HUES64 (cell line): ENCODE data around the gene UNK.
A peak's percentile ranks its signal among the peaks of the same experiment; 100 is the strongest.

Experiments
- H3K27ac ChIP-seq: 2 replicates; pipeline ENCODE4 v1.7.0; 2013; ENCODE audit warnings: low read depth, low read length, inconsistent platforms
- H3K27me3 ChIP-seq: 2 replicates; pipeline ENCODE4 v1.6.1; 2013; ENCODE audit warnings: mild to moderate bottlenecking, low read length; ENCODE audit not compliant: insufficient read depth
- H3K36me3 ChIP-seq: 2 replicates; pipeline ENCODE4 v1.6.1; 2013; ENCODE audit warnings: mild to moderate bottlenecking, low read length; ENCODE audit not compliant: insufficient read depth
- H3K4me1 ChIP-seq: 2 replicates; pipeline ENCODE4 v1.6.1; 2013; ENCODE audit warnings: mild to moderate bottlenecking, low read length, moderate library complexity; ENCODE audit not compliant: insufficient read depth
- H3K4me3 ChIP-seq: 2 replicates; pipeline ENCODE4 v1.5.1; 2013; ENCODE audit warnings: mild to moderate bottlenecking, low read length, moderate library complexity
- H3K9ac ChIP-seq: 2 replicates; pipeline ENCODE4 v1.6.1; 2013; ENCODE audit warnings: mild to moderate bottlenecking, low read depth, low read length
- H3K9me3 ChIP-seq: 2 replicates; pipeline ENCODE4 v1.6.1; 2013; ENCODE audit warnings: low read depth, low read length; ENCODE audit not compliant: insufficient read depth
- WGBS: fragments of 150-250, 120-280 bp; methylation state at CpG from one replicate; pipeline ENCODE4 v1.1.7; 2013; ENCODE audit warnings: missing lambda C conversion rate; 5-methylcytosine and 5-hydroxymethylcytosine counted together

Gene UNK

DNA sequence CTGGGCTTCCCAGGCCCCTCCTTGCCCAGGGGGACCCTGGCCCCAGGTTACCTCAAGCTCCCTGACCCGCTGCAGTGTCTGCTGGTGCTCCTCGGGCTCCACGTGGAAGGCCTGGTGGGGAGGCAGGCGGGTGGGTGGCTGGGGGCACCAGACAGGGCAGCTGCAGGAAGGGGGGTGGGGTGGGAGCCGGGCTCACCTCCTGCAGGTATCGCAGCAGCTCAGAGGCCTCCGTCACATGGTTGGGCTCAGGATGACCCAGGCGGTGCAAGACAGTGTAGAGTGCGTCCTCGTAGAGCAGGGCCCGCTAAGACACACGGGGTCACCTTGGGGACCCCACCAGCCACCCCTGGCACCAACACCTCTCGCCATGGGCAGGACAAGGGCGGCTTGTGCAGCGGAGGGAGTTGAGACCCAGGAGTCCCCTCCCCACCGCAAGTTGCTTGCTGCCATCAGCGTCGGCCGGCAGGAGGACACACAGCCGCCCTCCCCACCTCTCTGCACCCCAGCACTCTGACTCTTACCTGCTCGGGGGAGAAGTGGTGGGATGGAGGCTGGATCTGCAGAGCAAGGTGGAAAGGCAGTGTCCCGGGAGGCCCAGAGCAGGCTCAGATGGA lies 58.5 kb downstream of the UNK start:
- H3K27me3 ChIP-seq: no peaks in the 10 kb centered on the region
- H3K36me3 ChIP-seq: peaks cover 18% of the 10 kb centered on the region
- no peaks in the 10 kb centered on the region for H3K4me1 ChIP-seq
- 89% methylated on average over 22 of the region's 22 CpGs for WGBS
- no peaks in the 10 kb centered on the region for H3K9me3 ChIP-seq
- no peak overlapping the region for H3K27ac ChIP-seq
- no peak overlapping the region for H3K4me3 ChIP-seq
- H3K9ac ChIP-seq: no peak overlapping the region

DNA sequence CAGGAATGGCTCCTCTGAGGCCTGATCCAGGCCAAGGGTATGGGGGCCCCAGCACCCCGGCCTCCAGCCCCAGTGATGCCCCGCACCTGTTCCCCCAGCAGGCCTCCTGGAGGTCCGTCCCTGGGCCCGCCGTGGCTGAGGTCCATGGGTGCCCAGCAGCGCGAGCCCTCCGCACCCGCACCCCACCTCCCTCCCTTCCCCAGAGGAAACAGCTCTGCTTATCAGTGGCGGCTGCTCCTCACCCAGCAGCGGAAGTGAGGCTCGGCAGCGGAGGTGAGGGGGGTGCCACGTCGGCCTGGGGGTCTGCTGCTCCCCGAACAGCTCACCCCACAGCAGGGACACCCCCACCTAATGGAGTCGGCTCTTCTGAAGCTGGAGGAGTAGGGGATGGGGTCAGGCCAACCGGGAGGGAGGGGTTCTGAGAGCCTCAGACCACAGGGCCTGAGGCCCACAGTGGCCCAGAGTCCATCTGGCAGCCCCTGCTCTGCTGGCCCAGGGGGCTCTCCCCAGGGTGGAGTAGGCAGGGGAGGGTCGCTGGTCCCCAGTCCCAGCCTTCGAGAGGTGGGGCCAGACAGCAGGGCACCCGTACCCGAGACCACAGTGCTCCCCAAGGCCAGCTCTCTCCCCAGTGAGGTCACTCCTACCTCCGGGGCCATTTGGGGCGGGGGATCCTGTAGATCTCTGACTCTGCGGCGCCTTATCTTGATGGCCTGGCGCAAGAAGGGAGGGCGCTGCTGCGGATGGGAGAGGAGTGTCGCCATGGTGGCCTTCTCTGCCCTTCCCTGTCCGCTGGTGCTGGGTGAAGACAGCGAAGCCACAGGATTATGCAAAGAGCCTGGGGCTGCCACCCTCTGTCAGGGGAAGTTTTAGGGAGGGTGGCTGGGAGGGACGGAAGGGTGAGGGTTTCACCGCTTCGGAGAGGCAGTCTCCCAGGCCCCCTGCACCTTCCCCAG lies 59.2 kb downstream of the UNK start, which contains the start of gene UNC13D:
UNC13D (minus strand) TSS at position 828 of the 953 bp plus-strand sequence; CDS start at position 761, 67 bp downstream.
- Histone ChIP-seq H3K27ac (peak within 1 kb of the TSS; percentile 54; the same call in 1 of the 2 replicates), H3K9me3 (no peaks in the 10 kb centered on the region), H3K4me1 (no peaks in the 10 kb centered on the region), H3K36me3 (peaks cover 24% of the 10 kb centered on the region), H3K4me3 (no peak within 1 kb of the TSS), H3K9ac (no peak within 1 kb of the TSS), H3K27me3 (no peaks in the 10 kb centered on the region)
- 88% methylated on average over 33 of the region's 35 CpGs for WGBS

DNA sequence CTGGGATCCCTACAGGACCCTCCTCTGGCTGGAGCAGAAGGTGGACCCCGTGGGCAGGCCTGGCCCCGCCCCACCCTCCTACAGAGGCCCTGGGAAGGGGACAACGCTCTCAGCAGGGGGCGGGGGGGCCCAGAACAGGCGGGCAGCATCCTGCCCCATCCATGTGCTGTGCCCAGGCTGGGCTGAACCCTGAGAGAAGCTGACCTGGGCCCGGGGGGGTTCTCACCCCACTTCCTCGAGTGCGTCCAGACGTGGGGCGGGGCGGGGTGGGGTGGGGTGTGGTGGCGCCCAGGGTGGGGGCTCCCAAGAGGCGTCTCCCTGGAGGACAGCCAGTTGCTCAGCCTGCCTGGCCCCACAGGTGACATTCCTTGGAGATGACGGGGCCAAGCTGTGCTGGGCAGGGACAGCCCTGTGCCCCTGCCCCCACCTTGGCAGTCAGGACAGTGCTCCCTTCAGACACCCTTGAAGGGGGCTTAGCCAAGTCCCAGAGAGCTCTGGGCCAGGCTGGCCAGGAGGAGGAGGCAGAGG lies 60.0 kb downstream of the UNK start:
- H3K27me3 ChIP-seq: no peaks in the 10 kb centered on the region
- H3K36me3 ChIP-seq: peaks cover 31% of the 10 kb centered on the region
- H3K4me1 ChIP-seq: no peaks in the 10 kb centered on the region
- peak overlapping the region; percentile 54; the same call in 1 of the 2 replicates for H3K27ac ChIP-seq
- H3K9me3 ChIP-seq: no peaks in the 10 kb centered on the region
- H3K9ac ChIP-seq: no peak overlapping the region
- WGBS: 59% methylated on average over 13 of the region's 14 CpGs
- H3K4me3 ChIP-seq: no peak overlapping the region

DNA sequence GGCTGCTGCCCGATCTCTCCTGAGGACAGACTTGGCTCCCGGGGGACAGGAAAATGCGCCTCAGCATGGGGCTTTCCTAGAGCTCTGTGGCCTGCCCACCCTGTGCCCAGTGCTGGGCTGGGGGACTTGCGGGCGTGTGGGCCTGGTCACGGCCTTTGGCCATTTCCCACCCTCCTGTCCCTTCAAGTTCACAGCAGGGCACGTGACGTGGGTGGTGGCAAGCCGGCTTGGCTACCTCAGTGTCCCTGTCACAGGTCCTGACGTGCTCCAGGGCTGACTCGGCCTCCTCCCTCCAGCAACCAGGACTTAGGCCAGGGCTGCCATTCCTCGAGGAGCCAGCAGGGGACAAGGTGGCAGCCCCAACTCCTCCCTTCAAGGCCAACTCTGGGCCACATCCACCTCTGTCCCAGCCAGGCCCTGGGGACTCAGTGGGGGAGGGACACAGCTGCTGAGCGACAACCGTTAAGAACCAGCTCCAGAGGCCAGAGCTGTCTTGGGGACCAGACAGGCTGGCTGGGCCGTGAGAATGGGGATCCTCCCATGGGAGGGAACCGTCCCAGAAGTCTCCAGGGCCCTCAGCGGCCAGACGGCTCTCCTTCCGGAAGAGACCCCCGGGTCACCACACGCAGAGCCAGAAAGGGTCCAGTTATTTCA lies 60.6 kb downstream of the UNK start:
- H3K4me3 ChIP-seq: no peak overlapping the region
- H3K9me3 ChIP-seq: no peaks in the 10 kb centered on the region
- no peak overlapping the region for H3K9ac ChIP-seq
- no peaks in the 10 kb centered on the region for H3K4me1 ChIP-seq
- peak overlapping the region; percentile 54; the same call in 1 of the 2 replicates for H3K27ac ChIP-seq
- peaks cover 35% of the 10 kb centered on the region for H3K36me3 ChIP-seq
- 49% methylated on average over 21 of the region's 21 CpGs for WGBS
- H3K27me3 ChIP-seq: no peaks in the 10 kb centered on the region

DNA sequence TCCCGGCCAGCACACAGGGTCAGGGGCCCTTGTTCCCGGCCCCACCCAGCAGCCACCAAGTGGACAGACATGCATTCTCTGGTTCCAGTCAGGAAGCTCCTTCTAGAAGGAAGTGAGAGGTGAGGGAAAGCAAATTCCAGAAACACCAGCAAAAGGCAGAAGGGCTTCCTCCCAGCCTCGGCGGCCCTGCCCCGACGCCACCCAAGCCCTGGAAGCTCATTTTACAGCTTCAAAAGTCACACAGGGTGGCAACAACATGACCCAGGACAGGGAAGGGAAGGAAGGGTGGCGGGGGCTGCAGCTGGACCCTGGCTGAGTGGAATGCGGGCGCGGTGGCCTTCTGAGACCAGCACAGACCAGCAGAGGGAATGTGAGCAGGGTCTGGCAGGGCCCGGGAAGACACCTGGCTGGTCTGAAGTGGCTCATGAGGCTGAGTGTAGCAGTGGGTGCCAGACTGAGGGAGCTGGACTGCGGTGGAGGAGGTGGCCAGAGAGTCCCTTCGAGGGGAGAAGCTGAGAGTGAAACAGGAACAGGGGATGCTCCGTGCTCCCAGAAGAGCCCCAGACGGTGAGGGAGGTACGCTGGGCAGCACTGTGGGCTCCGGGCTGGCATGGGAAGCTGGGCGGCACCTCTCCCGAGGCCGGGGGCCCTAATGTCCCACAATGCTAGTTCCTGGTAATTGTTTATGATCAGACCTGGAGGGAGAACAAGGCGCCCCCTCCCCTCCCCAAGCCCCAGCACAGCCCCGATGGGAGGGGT lies 61.5 kb downstream of the UNK start:
- no peaks in the 10 kb centered on the region for H3K4me1 ChIP-seq
- WGBS: 92% methylated on average over 22 of the region's 22 CpGs
- H3K9ac ChIP-seq: no peak overlapping the region
- no peak overlapping the region for H3K4me3 ChIP-seq
- H3K27ac ChIP-seq: no peak overlapping the region
- H3K9me3 ChIP-seq: no peaks in the 10 kb centered on the region
- no peaks in the 10 kb centered on the region for H3K27me3 ChIP-seq
- H3K36me3 ChIP-seq: peaks cover 43% of the 10 kb centered on the region

DNA sequence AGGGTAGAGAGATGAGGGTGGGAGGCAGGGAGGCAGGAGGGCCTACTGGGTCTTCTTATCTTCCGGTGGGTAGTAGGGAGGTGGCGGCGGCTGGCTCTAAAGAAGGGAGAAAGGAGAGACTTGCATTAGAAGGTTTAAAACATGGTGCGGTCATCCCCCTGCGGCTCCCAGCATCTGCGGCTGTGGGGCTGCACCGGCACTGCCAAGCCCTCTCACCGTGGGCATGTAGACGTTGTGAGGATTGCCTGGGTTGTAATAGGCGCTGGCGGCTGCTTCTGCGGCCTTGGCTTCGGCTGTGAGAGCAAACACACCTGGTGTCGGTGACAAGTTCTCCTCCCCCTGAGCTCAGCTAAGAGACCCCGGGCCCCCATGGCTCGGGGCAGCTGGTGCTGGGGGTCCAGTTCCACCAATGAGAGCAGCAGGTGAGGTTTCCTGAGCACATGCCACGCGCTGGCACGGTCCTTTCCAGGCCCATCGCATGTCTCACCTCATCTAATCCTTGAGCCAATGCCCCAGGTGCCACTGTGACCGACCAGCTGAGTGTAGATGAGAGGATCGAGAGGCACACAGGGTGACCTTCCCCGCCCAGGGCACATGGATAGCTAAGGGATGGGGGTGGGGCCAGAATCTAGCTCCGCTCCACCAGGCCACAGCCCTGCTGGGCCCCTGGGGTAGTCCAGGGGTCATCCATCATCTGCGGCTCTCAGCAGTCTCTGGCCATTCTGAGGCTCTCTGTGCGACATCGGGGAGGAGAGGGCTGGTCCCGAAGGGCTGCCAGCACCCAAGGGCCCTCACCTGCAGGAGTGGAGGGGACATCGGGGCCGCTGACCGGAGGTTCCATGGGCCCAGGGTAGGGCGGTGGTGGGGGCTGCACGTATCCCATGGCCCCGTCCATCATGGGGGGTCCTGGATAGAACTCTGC lies 62.3 kb downstream of the UNK start:
- Histone ChIP-seq H3K27me3 (no peaks in the 10 kb centered on the region), H3K9me3 (no peaks in the 10 kb centered on the region), H3K4me3 (no peak overlapping the region), H3K36me3 (peaks cover 48% of the 10 kb centered on the region), H3K9ac (no peak overlapping the region), H3K27ac (no peak overlapping the region), H3K4me1 (no peaks in the 10 kb centered on the region)
- 94% methylated on average over 34 of the region's 34 CpGs for WGBS

DNA sequence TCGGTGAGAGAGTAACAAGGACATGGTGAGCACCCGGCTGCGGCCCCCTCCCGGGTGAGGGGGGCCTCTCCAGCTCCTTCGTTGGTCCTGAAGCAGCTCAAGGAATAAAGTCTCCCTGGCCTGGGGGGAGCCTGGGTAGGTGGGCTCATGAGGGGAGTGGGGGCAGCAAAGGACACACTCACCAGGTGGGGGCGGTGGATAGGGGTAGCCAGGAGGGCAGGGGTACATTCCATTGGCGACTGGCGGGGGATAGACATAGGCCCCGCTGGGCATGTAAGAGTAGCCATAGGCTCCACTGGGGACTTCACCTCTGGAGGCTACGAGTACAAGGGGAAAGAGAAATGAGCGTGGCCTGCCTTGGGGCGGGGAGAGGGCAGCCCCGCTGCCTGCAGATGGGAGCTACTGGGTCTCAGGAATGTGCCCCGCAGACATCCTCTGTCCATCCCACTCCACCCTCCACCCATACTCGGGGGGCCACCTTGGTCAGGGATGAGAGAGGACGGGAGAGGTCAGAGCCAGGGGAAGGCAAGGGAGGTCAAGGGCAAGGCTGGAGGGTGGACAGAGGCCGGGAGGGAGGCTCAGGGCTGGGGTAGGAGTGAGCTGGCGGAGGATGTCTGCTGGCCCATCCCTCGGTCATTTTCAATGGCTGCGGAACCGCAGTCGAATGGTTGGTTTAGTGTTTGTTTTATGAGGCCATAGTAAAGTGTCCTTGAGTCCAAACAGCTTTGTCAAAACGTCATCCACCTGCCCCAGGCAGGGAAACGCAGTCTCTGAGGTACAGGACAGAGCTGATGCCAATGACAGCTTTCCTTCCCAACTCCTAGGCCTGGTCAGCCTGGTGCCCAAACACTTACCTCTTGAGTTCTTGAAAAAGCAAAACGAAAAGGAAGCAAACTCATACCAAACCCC lies 63.3 kb downstream of the UNK start:
- Histone ChIP-seq H3K36me3 (peaks cover 48% of the 10 kb centered on the region), H3K27me3 (no peaks in the 10 kb centered on the region), H3K4me1 (no peaks in the 10 kb centered on the region), H3K9ac (no peak overlapping the region), H3K27ac (no peak overlapping the region), H3K9me3 (no peaks in the 10 kb centered on the region), H3K4me3 (no peak overlapping the region)
- WGBS: 93% methylated on average over 24 of the region's 25 CpGs

DNA sequence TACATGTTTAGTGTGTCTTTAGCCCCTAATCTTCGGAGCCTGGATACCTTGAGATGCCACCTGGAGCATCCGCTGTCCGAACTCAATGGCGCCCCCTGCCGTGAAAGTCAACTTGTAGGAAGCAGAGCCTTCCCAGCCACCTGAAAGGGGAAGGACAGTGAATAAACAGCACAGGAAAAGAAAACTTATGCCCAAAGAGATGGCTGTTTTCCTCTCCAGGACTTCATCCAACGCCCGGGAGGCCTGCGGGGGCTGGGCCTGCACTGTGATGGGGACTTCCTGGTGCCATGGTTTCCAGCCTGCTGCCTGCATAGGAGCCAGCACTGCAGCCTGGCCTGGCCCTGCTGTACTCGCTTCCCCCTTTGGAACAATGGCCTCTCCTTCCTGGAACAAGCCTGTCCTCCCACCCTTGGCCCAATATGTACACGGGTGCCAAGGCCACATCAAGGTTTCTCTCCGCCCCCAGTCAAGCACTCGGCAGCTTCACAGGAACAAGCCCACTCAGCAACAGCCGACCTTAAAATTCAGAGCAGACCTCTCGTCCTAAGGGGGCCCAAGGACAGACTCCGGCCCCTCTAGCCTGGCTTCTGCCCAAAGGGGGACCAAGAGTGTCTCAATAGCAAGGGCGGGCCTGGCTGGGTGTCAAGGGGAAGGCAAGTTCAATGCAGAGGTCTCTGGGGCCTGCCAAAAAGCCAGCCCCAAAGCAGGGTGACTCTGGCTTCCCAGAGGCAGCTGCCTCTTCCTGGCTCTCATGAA lies 64.1 kb downstream of the UNK start:
- peaks cover 48% of the 10 kb centered on the region for H3K36me3 ChIP-seq
- WGBS: 61% methylated on average over 16 of the region's 16 CpGs
- H3K4me1 ChIP-seq: no peaks in the 10 kb centered on the region
- H3K9me3 ChIP-seq: no peaks in the 10 kb centered on the region
- H3K9ac ChIP-seq: no peak overlapping the region
- no peak overlapping the region for H3K4me3 ChIP-seq
- peak overlapping the region; percentile 48; the same call in 1 of the 2 replicates for H3K27ac ChIP-seq
- H3K27me3 ChIP-seq: no peaks in the 10 kb centered on the region

DNA sequence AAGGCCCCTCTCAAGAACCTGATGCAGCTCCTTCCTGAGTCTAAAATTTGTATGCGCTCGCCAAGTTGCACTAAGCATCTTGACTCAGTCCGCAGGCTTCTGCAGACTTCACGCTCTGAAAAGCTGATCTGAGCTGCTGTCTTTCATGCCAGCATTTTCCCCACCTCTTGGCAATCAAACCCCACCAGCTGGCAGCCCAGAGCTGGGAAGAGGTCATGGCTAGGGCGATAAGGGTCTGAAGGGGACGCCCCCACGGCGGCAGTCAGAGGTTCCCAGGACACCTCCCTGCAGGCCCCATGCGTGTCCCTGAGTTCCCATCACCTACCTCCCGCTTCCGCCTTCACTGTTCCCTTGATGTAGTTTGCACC lies 64.7 kb downstream of the UNK start:
- no peaks in the 10 kb centered on the region for H3K27me3 ChIP-seq
- peaks cover 48% of the 10 kb centered on the region for H3K36me3 ChIP-seq
- peaks cover 3% of the 10 kb centered on the region; the same call in 1 of the 2 replicates for H3K4me1 ChIP-seq

More for the DNA sequence above, 64.7 kb downstream of the UNK start:
- no peak overlapping the region for H3K27ac ChIP-seq
- no peak overlapping the region for H3K4me3 ChIP-seq
- H3K9me3 ChIP-seq: no peaks in the 10 kb centered on the region
- 96% methylated on average over 11 of the region's 11 CpGs for WGBS
- no peak overlapping the region for H3K9ac ChIP-seq
